Sigmoid colon (tissue), 4 donors: ENCODE measurements around the gene LGMN.

ENCODE experiments used
- EP300 ChIP-seq, 4 donors: sonication (generic); formaldehyde crosslinking; IDR thresholded peaks; one replicate each; pipeline ENCODE4 v1.6.1; 2017; ENCODE audit warnings: antibody characterized with exemption in 4 of 4
- POLR2A ChIP-seq, 2 donors: fragments of 450-650 bp; IDR thresholded peaks; one replicate each; pipeline ENCODE4 v1.6.1; 2016; ENCODE audit warnings: antibody characterized with exemption in 2 of 2, mild to moderate bottlenecking in 2 of 2, moderate library complexity in 2 of 2
- POLR2AphosphoS5 ChIP-seq, 4 donors: sonication (generic); formaldehyde crosslinking; IDR thresholded peaks; one replicate each; pipeline ENCODE4 v1.6.1; 2017; ENCODE audit warnings: antibody characterized with exemption in 4 of 4
- TF ChIP-seq, protein P1 (sequence below), 4 experiments: fragments of 450-650 bp in 3 of 4; fragments of 200-600 bp in 1 of 4; IDR thresholded peaks; one replicate each; pipeline ENCODE4 v1.5.1; 2016 to 2019; ENCODE audit warnings: antibody characterized with exemption in 4 of 4, mild to moderate bottlenecking in 3 of 4, moderate library complexity in 2 of 4

DNA sequence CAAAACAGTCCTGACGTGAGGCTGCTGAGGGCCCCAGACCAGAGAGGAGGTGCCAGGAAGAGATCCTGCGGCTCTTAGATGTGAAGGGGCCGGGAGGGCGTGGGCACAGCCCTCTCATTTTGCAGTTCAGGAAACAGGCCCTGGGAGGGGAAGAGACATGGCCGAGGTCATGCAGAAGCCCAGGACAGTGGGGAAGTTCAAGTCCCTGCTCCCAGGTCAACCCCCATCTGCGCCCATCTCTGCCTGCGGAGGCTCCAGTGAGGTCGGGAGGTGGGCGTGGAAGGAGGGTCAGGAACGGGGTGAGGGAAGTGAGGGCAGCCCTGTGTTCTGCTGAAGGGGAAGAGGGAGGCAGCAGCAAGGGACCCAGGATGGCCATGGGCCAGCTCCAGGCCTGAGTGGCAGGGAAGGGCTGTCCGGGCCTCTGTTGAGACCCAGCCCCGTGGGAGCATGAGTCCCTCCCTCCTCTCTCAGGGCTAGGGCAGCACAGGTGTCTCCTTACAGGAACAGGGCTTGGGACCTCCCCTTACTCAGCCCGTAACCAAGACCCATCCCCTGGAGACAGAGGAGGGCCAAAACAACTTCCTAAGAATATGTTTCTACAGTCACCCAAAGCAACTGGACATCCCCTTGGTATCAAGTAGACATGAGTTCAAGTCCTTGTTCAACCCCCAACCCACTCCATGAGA lies 90.8 kb downstream of the LGMN start:
- TF ChIP-seq POLR2AphosphoS5 (IDR thresholded peaks at IDR 0.05) = peak in 2 of 4 donors; percentile 8 to 43
- TF ChIP-seq, protein P1, sequence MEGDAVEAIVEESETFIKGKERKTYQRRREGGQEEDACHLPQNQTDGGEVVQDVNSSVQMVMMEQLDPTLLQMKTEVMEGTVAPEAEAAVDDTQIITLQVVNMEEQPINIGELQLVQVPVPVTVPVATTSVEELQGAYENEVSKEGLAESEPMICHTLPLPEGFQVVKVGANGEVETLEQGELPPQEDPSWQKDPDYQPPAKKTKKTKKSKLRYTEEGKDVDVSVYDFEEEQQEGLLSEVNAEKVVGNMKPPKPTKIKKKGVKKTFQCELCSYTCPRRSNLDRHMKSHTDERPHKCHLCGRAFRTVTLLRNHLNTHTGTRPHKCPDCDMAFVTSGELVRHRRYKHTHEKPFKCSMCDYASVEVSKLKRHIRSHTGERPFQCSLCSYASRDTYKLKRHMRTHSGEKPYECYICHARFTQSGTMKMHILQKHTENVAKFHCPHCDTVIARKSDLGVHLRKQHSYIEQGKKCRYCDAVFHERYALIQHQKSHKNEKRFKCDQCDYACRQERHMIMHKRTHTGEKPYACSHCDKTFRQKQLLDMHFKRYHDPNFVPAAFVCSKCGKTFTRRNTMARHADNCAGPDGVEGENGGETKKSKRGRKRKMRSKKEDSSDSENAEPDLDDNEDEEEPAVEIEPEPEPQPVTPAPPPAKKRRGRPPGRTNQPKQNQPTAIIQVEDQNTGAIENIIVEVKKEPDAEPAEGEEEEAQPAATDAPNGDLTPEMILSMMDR (IDR thresholded peaks at IDR 0.05) = no peak
- no peak for TF ChIP-seq POLR2A (IDR thresholded peaks at IDR 0.05)
- peak in 1 of 4 donors; percentile 65 for TF ChIP-seq EP300 (IDR thresholded peaks at IDR 0.05)
